A549 (cell line): ENCODE results near the gene IPO7.

Experiments
- BCL3 ChIP-seq: fragments of >200 bp; sonication (Bioruptor Twin); formaldehyde crosslinking; IDR thresholded peaks from 3 replicates; pipeline ENCODE4 v1.6.1; 2016
- CEBPB ChIP-seq, 2 experiments: fragments of >200 bp in 1 of 2; sonication (Bioruptor Twin) in 1 of 2; formaldehyde crosslinking in 1 of 2; IDR thresholded peaks; 2 replicates each; pipeline ENCODE4 v1.6.1; 2012 to 2016
- CTCF ChIP-seq: fragments of >200 bp; sonication (Bioruptor Twin); formaldehyde crosslinking; IDR thresholded peaks from 3 replicates; pipeline ENCODE4 v1.5.1; 2016
- ESRRA ChIP-seq: fragments of 150-350 bp; IDR thresholded peaks from 2 replicates; pipeline ENCODE4 v1.6.1; 2014; ENCODE audit warnings: mild to moderate bottlenecking, low read length, borderline replicate concordance
- KDM1A ChIP-seq: fragments of 200-600 bp; sonication (generic); IDR thresholded peaks from 2 replicates; pipeline ENCODE4 v1.6.1; 2016; ENCODE audit warnings: low read depth, mild to moderate bottlenecking
- MAZ ChIP-seq: fragments of 150-350 bp; IDR thresholded peaks from 2 replicates; pipeline ENCODE4 v1.6.1; 2014; ENCODE audit warnings: antibody characterized with exemption, low read depth, low read length, borderline replicate concordance
- POLR2A ChIP-seq: IDR thresholded peaks from 2 replicates; pipeline ENCODE4 v1.6.1; 2012; ENCODE audit warnings: mild to moderate bottlenecking, low read length
- RAD21 ChIP-seq, 2 experiments: fragments of >200 bp in 1 of 2; sonication (Bioruptor Twin) in 1 of 2; formaldehyde crosslinking in 1 of 2; IDR thresholded peaks in 1 of 2; conservative IDR thresholded peaks in 1 of 2; 2 replicates in 1 of 2; 3 replicates in 1 of 2; pipeline ENCODE4 v1.6.1; 2012 to 2018; ENCODE audit warnings: inconsistent platforms in 1 of 2
- SREBF2 ChIP-seq: fragments of 450-650 bp; IDR thresholded peaks from 2 replicates; pipeline ENCODE4 v1.6.1; 2014; ENCODE audit warnings: mild to moderate bottlenecking, moderate library complexity
- USF2 ChIP-seq: fragments of 450-650 bp; IDR thresholded peaks from 2 replicates; pipeline ENCODE4 v1.6.1; 2014; ENCODE audit warnings: antibody characterized with exemption
- ZFP36 ChIP-seq: fragments of 450-650 bp; IDR thresholded peaks from 2 replicates; pipeline ENCODE4 v1.6.1; 2014; ENCODE audit warnings: borderline replicate concordance; ENCODE audit not compliant: partially characterized antibody

DNA sequence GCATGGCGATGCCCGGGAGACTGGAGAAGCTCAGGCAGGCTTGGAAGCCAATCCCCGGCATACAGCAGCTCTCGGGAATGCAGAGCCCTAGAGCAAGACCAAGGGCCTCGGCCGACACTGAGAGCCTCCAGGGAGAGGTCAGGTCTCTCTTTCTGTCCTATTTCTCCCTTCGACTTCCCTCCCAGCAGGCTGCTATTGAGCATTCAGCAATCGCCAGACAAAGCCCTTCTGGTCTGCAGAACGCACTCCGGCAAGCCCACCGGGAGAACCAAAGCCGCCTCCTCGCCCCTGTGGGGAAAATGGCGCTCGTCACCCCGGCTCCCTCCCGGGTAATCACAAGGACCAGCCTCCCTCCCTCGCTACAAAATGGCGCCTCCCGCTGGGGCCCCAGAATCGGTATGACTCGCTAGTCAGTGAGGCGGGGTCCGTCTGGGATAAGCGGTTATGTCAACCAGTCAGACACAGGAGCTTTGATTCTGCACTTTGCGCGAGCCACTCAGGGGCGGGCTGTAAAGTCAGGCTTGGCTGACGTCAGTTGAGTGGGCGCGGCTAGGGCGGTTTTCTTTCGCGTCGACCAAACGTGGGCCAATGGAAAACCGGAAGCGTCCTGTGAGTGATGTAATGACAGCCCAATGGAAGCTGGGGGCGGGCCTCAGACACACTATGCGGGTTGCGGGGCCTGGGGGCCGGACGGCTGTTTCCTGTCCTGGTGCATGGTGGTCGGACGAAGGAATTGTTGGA is 76.0 kb downstream of the IPO7 start, which contains the start of gene ZNF143:
- TF ChIP-seq CTCF = no peak
- no peak for TF ChIP-seq CEBPB (IDR thresholded peaks at IDR 0.05)
- TF ChIP-seq POLR2A = peak; percentile 80
- TF ChIP-seq KDM1A = no peak
- TF ChIP-seq ZFP36 = no peak
- no peak for TF ChIP-seq BCL3
- no peak for TF ChIP-seq MAZ
- no peak for TF ChIP-seq RAD21 (conservative IDR thresholded peaks at IDR 0.05 in 1 of 2, IDR thresholded peaks at IDR 0.05 in 1 of 2)
- no peak for TF ChIP-seq ESRRA
- TF ChIP-seq SREBF2 = no peak
- TF ChIP-seq USF2 = no peak
